Urinary bladder (tissue), 4 donors: Measurements from ENCODE around the gene SUGT1. TPM values are rescaled to one million over a fixed set of nuclear protein-coding genes. Genes with fewer than 3 reads are reported as not detected.
"Not testable (repeated sequence)": the region's sequence is repeated elsewhere in the genome, so short reads cannot be mapped to it uniquely, and the experiment has no call there.

Experiments
- DNase-seq: peaks from one replicate; pipeline ENCODE4 v3.0.0-alpha.2; 2015; ENCODE audit errors: extremely low spot score
- H3K27ac ChIP-seq: one replicate; pipeline ENCODE4 v1.5.1; 2013; ENCODE audit warnings: low read depth, mild to moderate bottlenecking, moderate library complexity
- H3K36me3 ChIP-seq: one replicate; pipeline ENCODE4 v1.6.1; 2013; ENCODE audit warnings: mild to moderate bottlenecking, moderate library complexity; ENCODE audit not compliant: insufficient read depth
- H3K4me1 ChIP-seq: one replicate; pipeline ENCODE4 v1.6.1; 2013; ENCODE audit warnings: mild to moderate bottlenecking, moderate library complexity; ENCODE audit not compliant: insufficient read depth
- H3K4me3 ChIP-seq: one replicate; pipeline ENCODE4 v1.5.1; 2013; ENCODE audit warnings: low read depth, low read length
- WGBS: extraction: QIAGEN DNeasy Blood & Tissue Kit; methylation state at CpG from one replicate; pipeline ENCODE4 v1.1.7; 2013; 5-methylcytosine and 5-hydroxymethylcytosine counted together
- polyA plus RNA-seq: library from polyadenylated mRNA; stranded (reverse); fragments of 200-250 nt; gene quantifications from one replicate; pipeline ENCODE4 v1.2.3, GENCODE V29; 2013
- total RNA-seq: library from RNA; depleted of rRNA; stranded (reverse); fragments of >200 nt; gene quantifications from one replicate; pipeline ENCODE4 v1.2.3, GENCODE V29; 2014
- donor health status: healthy with polysubstance abuse.
- donor health status: healthy.

Gene SUGT1
- total RNA-seq (58.4 TPM), polyA plus RNA-seq (27.4 TPM)

- peaks cover 2% of the 10 kb centered on the region for H3K4me1 ChIP-seq
- peak; percentile 97 for DNase-seq
- WGBS: under 1% methylated on average over 61 of the region's 61 CpGs
- H3K36me3 ChIP-seq: peaks cover 1% of the 10 kb centered on the region
- H3K27ac ChIP-seq: peak within 1 kb of the TSS; percentile 96
- H3K4me3 ChIP-seq: peak within 1 kb of the TSS; percentile 68
Observed at GRCh38 chr13:52652196-52652979, at the start of gene SUGT1. Gene SUGT1 (plus strand): TSS chr13:52652836. CDS start chr13:52652921, 85 bp downstream.

DNA sequence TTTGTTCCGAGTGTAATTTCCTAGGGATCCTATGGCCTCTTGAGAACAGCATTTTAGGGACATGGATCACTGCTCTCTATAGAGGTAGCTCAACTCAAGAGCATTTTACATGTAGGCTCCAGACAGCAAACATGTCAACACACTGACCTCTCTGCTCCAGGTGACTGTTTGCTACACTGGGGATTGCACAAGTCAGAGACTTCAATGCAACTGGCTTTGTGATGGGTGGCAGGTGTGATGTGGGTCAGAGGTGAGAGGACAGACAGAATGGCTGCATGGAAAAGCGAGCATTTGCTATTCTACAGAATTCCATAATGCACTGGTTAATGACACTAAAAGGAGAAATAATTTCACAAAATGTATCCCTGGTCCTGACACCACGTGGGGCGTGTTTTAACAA is 49.3 kb upstream of the SUGT1 start:
- not testable (repeated sequence) for H3K4me1 ChIP-seq, DNase-seq, H3K36me3 ChIP-seq, H3K27ac ChIP-seq, H3K4me3 ChIP-seq
- WGBS: 88% methylated on average over 2 of the region's 4 CpGs

DNA sequence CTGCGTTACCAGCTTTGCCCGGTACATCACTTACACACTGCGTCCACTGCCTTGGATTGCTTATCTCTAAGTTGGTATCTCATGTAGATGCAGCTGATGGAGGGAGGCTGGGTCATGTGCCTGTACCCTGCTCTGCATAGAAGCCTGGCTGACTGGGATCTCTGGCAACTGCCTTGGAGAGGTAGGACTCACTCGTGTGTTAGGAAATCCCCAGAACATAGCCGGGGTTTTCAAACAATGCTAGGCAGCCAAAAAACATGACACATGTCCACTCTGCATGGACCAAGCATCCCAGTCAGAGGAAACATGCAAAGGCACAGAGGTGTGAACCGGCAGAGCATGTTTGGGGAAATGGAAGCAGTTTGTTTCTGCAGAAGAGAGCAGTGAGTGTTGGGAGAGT is 46.5 kb upstream of the SUGT1 start:
- H3K27ac ChIP-seq, H3K36me3 ChIP-seq, H3K4me3 ChIP-seq, DNase-seq, H3K4me1 ChIP-seq: not testable (repeated sequence)
- 75% methylated on average over 6 of the region's 6 CpGs for WGBS

GRCh38 chr13:52606795-52607194 is 45.8 kb upstream of the SUGT1 start:
- not testable (repeated sequence) for DNase-seq, H3K4me3 ChIP-seq, H3K36me3 ChIP-seq, H3K27ac ChIP-seq, H3K4me1 ChIP-seq
- 41% methylated on average over 1 of the region's 1 CpG for WGBS

DNA sequence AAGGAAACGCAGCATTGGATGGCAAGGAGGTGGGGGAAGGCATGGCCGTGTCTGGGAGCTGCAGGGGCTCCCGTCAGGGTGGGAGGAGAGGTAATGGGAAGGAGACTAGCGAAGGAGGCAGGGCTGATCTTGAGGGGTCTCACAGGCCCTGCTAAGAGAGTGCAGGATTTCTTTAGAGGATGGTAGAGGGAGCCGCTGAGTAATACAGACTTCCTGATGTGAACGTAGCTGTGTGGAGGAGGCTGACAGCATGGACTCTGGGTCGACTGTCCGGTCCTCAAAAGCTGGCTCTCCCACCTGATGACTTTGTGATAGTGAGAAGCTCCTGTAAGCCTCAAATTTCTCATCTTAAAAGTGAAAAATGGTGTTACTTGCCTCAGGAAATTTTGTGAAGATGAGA is 44.5 kb upstream of the SUGT1 start:
- not testable (repeated sequence) for H3K4me3 ChIP-seq, H3K4me1 ChIP-seq, DNase-seq, H3K27ac ChIP-seq, H3K36me3 ChIP-seq
- 35% methylated on average over 8 of the region's 8 CpGs for WGBS

GRCh38 chr13:52609013-52609606 is 43.5 kb upstream of the SUGT1 start:
- not testable (repeated sequence) for H3K36me3 ChIP-seq, H3K4me1 ChIP-seq, H3K27ac ChIP-seq, DNase-seq, H3K4me3 ChIP-seq
- WGBS: 64% methylated on average over 10 of the region's 10 CpGs

GRCh38 chr13:52610158-52610557 is 42.5 kb upstream of the SUGT1 start:
- 93% methylated on average over 5 of the region's 5 CpGs for WGBS
- H3K27ac ChIP-seq, H3K36me3 ChIP-seq, DNase-seq, H3K4me1 ChIP-seq, H3K4me3 ChIP-seq: not testable (repeated sequence)

GRCh38 chr13:52615134-52615801 is 37.4 kb upstream of the SUGT1 start:
- no peak for DNase-seq
- H3K4me3 ChIP-seq: no peak overlapping the region
- WGBS: 93% methylated on average over 4 of the region's 4 CpGs
- no peaks in the 10 kb centered on the region for H3K4me1 ChIP-seq
- H3K36me3 ChIP-seq: no peaks in the 10 kb centered on the region
- no peak overlapping the region for H3K27ac ChIP-seq

- WGBS: 86% methylated on average over 5 of the region's 5 CpGs
- no peak for DNase-seq
- no peak overlapping the region for H3K4me3 ChIP-seq
- no peaks in the 10 kb centered on the region for H3K36me3 ChIP-seq
- no peak overlapping the region for H3K27ac ChIP-seq
- H3K4me1 ChIP-seq: no peaks in the 10 kb centered on the region
Observed at GRCh38 chr13:52615812-52616211, 36.8 kb upstream of the SUGT1 start.

- Histone ChIP-seq H3K36me3 (no peaks in the 10 kb centered on the region), H3K4me3 (peak overlapping the region; percentile 54), H3K27ac (peak overlapping the region; percentile 64), H3K4me1 (no peaks in the 10 kb centered on the region)
- DNase-seq: peak; percentile 72
- WGBS: under 1% methylated on average over 51 of the region's 51 CpGs
Observed at GRCh38 chr13:52617070-52618060, 35.3 kb upstream of the SUGT1 start.

DNA sequence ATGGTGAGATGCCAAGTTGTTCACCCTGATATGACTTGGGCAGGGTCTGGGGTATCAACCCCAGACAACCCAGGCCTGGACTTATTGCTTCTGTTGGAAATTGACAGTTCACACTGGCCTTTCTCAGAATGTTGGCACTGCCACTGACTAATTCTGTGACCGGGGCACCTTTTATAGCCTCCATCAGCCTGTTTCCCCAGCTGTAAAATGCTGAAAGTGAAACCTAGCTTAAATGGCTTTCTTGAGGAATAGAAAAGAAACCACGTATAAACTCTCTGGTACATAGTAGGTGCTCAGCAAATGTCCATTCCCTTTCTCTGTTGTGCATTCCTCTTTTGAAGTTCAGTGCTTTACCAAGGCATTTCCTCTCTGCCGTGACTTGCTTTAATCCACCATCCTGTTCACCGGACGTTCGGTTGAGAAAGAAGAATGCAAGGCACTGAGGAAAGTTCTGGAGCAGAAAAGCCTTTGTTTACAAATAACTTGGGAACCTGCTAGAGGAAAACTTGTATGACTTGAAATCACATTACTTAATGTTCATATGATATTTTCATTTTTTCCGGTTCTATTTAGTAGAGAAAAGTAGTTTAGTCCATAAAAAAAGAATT is 21.4 kb upstream of the SUGT1 start:
- H3K27ac ChIP-seq, H3K4me1 ChIP-seq, H3K4me3 ChIP-seq, DNase-seq, H3K36me3 ChIP-seq: not testable (repeated sequence)
- 63% methylated on average over 7 of the region's 7 CpGs for WGBS

DNA sequence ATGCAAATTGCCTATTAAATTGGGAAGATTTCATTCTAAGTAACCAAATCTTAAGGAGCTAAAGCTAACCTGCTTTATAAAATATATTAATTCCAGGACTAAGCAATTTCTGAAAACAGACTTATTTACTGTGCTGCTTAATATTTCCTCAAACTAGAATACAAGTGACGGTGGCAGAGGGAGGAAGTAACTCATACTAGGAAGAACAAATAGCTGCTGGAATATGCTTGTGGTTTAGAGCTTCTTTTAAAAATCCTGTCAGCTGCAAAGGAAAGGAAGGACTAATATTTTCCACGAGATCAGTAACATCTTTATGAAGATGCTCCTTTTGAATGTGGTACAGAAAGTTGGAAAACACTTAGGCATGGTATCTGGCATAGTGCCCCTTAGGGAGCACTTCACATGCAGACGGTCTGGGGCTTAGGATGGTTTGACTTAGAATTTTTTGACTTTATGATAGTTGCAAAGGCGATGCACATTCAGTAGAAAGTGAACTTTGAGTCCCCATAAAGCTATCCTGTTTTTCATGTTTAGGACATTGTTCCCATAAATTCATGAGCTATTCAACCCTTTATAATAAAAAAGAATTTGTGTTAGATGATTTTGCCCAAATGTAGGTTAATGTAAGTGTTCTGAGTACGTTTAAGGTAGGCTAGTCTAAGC is 13.8 kb upstream of the SUGT1 start:
- 83% methylated on average over 5 of the region's 5 CpGs for WGBS
- DNase-seq: no peak
- H3K4me1 ChIP-seq: no peaks in the 10 kb centered on the region
- no peak overlapping the region for H3K27ac ChIP-seq
- H3K36me3 ChIP-seq: peaks cover 2% of the 10 kb centered on the region
- H3K4me3 ChIP-seq: no peak overlapping the region
